ENCODE results near the gene ITIH6.

ITIH6 gene

DNA sequence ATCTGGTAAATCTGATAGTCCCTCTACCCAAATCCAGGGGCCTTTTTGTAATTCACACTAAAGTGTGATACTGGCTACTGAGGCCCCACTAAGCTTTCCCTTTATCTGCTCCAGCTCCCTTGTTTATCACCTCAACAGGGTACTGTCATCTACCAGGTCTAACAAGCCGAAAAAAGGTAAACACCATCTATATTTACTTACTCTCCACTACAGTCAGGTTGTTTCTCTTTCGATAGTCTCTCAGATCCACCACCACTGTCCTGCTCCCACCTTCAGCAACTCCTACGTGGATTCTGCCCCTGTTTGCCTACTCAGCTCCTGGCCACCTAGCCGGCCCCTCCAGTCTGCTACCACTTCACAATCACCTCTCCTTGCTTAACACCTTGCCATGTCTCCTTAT, 3.3 kb downstream of the ITIH6 start:
- CTCF ChIA-PET: no interaction called here
- Histone ChIP-seq H3K4me3 (ENCODE audit: low read depth, low read length) (no peak overlapping the region), H3K9me3 (ENCODE audit: control insufficient read depth, insufficient read depth, low read depth, low read length) (no peaks in the 10 kb centered on the region), H3K27ac (ENCODE audit: extremely low read depth, low read depth, low read length) (no peak overlapping the region), H3K36me3 (ENCODE audit: control insufficient read depth in 2 of 2, insufficient read depth in 1 of 2, low read length in 2 of 2) (no peaks in the 10 kb centered on the region), H3K4me1 (ENCODE audit: control insufficient read depth, insufficient read depth, low read length) (no peaks in the 10 kb centered on the region)
- POLR2A ChIA-PET: no interaction called here
- no peak for TF ChIP-seq ZNF426 (tag by site-specific recombination; IDR thresholded peaks at IDR 0.05)
- no peak for TF ChIP-seq ZNF768 (tag by site-specific recombination; IDR thresholded peaks at IDR 0.05)
- TF ChIP-seq, protein P1, sequence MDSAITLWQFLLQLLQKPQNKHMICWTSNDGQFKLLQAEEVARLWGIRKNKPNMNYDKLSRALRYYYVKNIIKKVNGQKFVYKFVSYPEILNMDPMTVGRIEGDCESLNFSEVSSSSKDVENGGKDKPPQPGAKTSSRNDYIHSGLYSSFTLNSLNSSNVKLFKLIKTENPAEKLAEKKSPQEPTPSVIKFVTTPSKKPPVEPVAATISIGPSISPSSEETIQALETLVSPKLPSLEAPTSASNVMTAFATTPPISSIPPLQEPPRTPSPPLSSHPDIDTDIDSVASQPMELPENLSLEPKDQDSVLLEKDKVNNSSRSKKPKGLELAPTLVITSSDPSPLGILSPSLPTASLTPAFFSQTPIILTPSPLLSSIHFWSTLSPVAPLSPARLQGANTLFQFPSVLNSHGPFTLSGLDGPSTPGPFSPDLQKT (IDR thresholded peaks at IDR 0.05; ENCODE audit: borderline replicate concordance, low read depth, low read length): no peak
- TF ChIP-seq ZNF350 (tag by site-specific recombination; IDR thresholded peaks at IDR 0.05): no peak
- TF ChIP-seq, protein P2, sequence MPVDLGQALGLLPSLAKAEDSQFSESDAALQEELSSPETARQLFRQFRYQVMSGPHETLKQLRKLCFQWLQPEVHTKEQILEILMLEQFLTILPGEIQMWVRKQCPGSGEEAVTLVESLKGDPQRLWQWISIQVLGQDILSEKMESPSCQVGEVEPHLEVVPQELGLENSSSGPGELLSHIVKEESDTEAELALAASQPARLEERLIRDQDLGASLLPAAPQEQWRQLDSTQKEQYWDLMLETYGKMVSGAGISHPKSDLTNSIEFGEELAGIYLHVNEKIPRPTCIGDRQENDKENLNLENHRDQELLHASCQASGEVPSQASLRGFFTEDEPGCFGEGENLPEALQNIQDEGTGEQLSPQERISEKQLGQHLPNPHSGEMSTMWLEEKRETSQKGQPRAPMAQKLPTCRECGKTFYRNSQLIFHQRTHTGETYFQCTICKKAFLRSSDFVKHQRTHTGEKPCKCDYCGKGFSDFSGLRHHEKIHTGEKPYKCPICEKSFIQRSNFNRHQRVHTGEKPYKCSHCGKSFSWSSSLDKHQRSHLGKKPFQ (tag by site-specific recombination; IDR thresholded peaks at IDR 0.05): no peak
- no peak for TF ChIP-seq ZNF510 (tag by site-specific recombination; IDR thresholded peaks at IDR 0.05; ENCODE audit: insufficient replicate concordance)
- no peak for TF ChIP-seq ZNF843 (tag by site-specific recombination; IDR thresholded peaks at IDR 0.05)
- TF ChIP-seq ZNF19 (tag by site-specific recombination; IDR thresholded peaks at IDR 0.05; ENCODE audit: low read depth): no peak
- TF ChIP-seq, protein P3, sequence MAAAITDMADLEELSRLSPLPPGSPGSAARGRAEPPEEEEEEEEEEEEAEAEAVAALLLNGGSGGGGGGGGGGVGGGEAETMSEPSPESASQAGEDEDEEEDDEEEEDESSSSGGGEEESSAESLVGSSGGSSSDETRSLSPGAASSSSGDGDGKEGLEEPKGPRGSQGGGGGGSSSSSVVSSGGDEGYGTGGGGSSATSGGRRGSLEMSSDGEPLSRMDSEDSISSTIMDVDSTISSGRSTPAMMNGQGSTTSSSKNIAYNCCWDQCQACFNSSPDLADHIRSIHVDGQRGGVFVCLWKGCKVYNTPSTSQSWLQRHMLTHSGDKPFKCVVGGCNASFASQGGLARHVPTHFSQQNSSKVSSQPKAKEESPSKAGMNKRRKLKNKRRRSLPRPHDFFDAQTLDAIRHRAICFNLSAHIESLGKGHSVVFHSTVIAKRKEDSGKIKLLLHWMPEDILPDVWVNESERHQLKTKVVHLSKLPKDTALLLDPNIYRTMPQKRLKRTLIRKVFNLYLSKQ (tag by site-specific recombination; IDR thresholded peaks at IDR 0.05; ENCODE audit: borderline replicate concordance): no peak
- no peak for TF ChIP-seq ZNF248 (tag by site-specific recombination; IDR thresholded peaks at IDR 0.05)
- no peak for TF ChIP-seq ZNF571 (tag by site-specific recombination; IDR thresholded peaks at IDR 0.05)
- TF ChIP-seq, protein P4, sequence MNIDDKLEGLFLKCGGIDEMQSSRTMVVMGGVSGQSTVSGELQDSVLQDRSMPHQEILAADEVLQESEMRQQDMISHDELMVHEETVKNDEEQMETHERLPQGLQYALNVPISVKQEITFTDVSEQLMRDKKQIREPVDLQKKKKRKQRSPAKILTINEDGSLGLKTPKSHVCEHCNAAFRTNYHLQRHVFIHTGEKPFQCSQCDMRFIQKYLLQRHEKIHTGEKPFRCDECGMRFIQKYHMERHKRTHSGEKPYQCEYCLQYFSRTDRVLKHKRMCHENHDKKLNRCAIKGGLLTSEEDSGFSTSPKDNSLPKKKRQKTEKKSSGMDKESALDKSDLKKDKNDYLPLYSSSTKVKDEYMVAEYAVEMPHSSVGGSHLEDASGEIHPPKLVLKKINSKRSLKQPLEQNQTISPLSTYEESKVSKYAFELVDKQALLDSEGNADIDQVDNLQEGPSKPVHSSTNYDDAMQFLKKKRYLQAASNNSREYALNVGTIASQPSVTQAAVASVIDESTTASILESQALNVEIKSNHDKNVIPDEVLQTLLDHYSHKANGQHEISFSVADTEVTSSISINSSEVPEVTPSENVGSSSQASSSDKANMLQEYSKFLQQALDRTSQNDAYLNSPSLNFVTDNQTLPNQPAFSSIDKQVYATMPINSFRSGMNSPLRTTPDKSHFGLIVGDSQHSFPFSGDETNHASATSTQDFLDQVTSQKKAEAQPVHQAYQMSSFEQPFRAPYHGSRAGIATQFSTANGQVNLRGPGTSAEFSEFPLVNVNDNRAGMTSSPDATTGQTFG (tag by site-specific recombination; IDR thresholded peaks at IDR 0.05; ENCODE audit: borderline replicate concordance): no peak
- no peak for TF ChIP-seq ZNF473 (tag by site-specific recombination; IDR thresholded peaks at IDR 0.05)
- TF ChIP-seq ZNF202 (tag by site-specific recombination; IDR thresholded peaks at IDR 0.05; ENCODE audit: borderline replicate concordance): no peak
- no peak for TF ChIP-seq ZNF423 (tag by site-specific recombination; IDR thresholded peaks at IDR 0.05)
- no peak for TF ChIP-seq ZNF623 (tag by site-specific recombination; IDR thresholded peaks at IDR 0.05)

DNA sequence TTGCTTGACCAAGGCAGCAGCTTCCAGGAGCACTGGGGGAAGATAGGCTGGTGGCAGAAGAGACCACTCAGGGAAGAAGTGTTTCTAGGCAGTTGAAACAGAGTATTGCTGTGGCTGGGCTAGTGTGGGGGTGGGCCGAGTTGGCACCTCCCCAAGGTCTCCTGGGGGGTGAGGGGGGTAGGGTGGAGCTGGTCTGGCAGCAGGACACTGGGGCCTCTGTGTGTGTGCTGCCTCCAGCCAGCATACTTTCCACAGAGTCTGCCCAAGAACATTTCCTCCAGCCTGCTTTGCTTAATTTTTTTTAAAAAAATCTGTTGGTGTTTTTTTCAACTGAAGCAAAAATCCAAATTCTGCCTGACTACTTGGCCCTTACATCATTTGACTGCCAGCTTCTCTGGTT, 4.0 kb downstream of the ITIH6 start:
- Histone ChIP-seq H3K9me3 (ENCODE audit: control insufficient read depth, insufficient read depth, low read depth, low read length) (no peaks in the 10 kb centered on the region), H3K27ac (ENCODE audit: extremely low read depth, low read depth, low read length) (no peak overlapping the region), H3K36me3 (ENCODE audit: control insufficient read depth in 2 of 2, insufficient read depth in 1 of 2, low read length in 2 of 2) (no peaks in the 10 kb centered on the region), H3K4me1 (ENCODE audit: control insufficient read depth, insufficient read depth, low read length) (no peaks in the 10 kb centered on the region), H3K4me3 (ENCODE audit: low read depth, low read length) (no peak overlapping the region)
- ChIA-PET CTCF (no interaction called here), POLR2A (no interaction called here)
- no peak for TF ChIP-seq ZNF112 (tag by site-specific recombination; IDR thresholded peaks at IDR 0.05)
- no peak for TF ChIP-seq ZNF664 (tag by site-specific recombination; IDR thresholded peaks at IDR 0.05)
- TF ChIP-seq TCF7L2 (IDR thresholded peaks at IDR 0.05; ENCODE audit: borderline replicate concordance, low read depth, low read length): no peak
- TF ChIP-seq ZNF23 (tag by site-specific recombination; IDR thresholded peaks at IDR 0.05; ENCODE audit: borderline replicate concordance): no peak
- no peak for TF ChIP-seq ZNF426 (tag by site-specific recombination; IDR thresholded peaks at IDR 0.05)
- no peak for TF ChIP-seq ZNF623 (tag by site-specific recombination; IDR thresholded peaks at IDR 0.05)
- TF ChIP-seq, protein P3 (tag by site-specific recombination; IDR thresholded peaks at IDR 0.05; ENCODE audit: borderline replicate concordance): no peak
- TF ChIP-seq ZNF560 (tag by site-specific recombination; IDR thresholded peaks at IDR 0.05; ENCODE audit: borderline replicate concordance): no peak

All from HEK293 (cell line).